IPS-NIHi7 (cell line): ENCODE data around the gene RNF17.

Source experiments
- DNase-seq: peaks from one replicate; pipeline ENCODE4 v3.0.0; 2012; ENCODE audit warnings: mixed read lengths; ENCODE audit errors: extremely low spot score

RNF17 gene

GRCh38 chr13:24894972-24895300 lies 131.0 kb downstream of the RNF17 start:
- DNase-seq = no peak

DNA sequence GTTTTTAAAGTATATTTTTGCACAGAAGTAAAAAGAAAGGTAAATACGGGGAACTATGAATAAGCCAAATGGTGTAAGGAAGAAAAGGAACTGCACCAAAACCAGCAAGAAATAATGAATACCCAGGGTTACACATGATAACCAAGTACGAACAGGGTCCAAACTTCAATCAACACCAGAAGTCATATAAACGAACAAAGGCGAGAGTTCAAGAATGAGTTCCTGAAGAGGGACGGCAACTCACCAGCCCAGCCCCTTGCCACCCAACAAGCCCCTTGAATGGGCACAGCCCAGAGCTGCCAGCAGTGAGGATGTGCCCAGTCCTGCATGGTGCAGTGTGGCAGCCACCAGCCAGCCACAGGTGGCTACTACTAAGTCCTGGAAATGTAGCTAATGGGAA lies 132.1 kb downstream of the RNF17 start:
- DNase-seq = no peak

DNA sequence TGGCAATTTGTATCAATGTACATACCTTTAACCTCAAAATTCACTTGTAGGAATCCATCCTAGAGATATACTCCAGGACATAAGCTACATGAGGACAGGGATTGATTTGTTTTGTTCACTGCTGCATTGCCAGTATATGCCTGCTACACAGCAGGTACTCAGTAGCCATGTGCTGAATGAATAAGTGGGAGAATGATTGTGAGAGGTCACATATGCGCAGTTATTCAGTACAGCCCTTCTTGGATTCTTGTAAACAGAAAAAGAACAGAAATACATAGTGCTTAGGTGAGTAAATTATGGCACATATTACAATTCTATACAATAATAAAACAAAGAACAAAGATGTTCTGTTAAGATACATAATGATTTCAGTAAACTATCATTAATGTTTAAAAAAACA lies 133.3 kb downstream of the RNF17 start:
- DNase-seq = no peak

DNA sequence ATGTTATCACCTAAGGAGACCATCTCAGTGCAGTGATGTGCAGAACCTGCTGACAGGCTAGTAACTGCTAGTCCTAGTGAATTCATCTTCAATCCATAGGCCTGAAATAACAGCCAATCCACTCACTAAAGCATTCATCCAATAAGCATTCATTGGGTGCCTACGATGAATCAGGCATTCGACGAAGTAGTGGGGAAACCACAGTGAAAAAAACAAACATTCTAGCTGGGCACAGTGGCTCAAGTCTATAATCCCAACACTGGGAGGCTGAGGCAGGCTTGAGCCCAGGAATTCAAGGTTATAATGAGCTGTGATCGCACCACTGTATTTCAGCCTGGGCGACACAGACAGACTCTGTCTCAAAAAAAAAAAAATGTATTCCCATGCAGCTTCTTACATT lies 135.6 kb downstream of the RNF17 start:
- no peak for DNase-seq

GRCh38 chr13:24900507-24900906 lies 136.5 kb downstream of the RNF17 start:
- DNase-seq = no peak

DNA sequence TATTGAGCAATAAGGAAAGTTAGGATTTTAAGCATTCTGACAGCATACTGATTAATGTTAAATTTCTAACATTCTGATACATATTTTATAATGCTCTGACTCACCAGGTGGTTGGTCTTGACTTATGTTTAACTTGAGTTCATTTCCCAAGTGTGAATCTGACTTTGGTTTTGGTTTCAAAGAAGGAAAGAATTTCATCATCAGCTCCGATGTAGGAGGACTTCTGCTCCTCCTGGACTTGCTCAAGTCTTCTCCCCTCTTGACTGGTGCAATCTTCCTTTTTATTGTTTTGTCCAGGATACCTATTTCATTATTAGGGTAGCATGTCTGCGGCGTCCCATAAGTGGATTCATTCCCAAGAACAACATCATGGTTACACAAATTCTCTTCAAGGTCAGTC lies 141.3 kb downstream of the RNF17 start:
- no peak for DNase-seq

- no peak for DNase-seq
Measured at GRCh38 chr13:24906268-24906667, 142.3 kb downstream of the RNF17 start.

GRCh38 chr13:24910502-24911132 lies 146.6 kb downstream of the RNF17 start:
- no peak for DNase-seq

- no peak for DNase-seq
Measured at GRCh38 chr13:24911133-24911908, 147.4 kb downstream of the RNF17 start.

DNA sequence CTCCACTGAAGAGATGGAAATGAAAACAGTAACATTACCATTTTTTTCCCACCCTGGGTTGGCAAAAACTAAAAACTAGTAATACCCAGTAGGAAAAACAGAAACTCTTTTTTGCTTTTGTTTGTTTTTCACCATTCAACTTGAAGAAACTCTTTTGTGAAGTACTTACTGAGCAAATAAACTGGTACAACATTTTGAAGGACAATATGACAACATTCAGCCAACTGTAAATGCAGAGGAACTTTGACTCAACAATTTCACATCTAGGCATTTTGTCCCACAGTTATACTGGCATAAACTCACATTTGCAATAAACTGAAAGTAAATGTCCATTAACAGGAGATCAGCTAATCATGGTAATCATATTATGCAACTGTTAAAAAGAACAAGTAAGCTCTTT lies 152.5 kb downstream of the RNF17 start:
- DNase-seq = no peak

- DNase-seq = no peak
Measured at GRCh38 chr13:24921003-24921402, 157.0 kb downstream of the RNF17 start.

- no peak for DNase-seq
Measured at GRCh38 chr13:24921881-24922280, 157.9 kb downstream of the RNF17 start.

- DNase-seq = peak; percentile 41
Measured at GRCh38 chr13:24922387-24922744, 158.4 kb downstream of the RNF17 start.

DNA sequence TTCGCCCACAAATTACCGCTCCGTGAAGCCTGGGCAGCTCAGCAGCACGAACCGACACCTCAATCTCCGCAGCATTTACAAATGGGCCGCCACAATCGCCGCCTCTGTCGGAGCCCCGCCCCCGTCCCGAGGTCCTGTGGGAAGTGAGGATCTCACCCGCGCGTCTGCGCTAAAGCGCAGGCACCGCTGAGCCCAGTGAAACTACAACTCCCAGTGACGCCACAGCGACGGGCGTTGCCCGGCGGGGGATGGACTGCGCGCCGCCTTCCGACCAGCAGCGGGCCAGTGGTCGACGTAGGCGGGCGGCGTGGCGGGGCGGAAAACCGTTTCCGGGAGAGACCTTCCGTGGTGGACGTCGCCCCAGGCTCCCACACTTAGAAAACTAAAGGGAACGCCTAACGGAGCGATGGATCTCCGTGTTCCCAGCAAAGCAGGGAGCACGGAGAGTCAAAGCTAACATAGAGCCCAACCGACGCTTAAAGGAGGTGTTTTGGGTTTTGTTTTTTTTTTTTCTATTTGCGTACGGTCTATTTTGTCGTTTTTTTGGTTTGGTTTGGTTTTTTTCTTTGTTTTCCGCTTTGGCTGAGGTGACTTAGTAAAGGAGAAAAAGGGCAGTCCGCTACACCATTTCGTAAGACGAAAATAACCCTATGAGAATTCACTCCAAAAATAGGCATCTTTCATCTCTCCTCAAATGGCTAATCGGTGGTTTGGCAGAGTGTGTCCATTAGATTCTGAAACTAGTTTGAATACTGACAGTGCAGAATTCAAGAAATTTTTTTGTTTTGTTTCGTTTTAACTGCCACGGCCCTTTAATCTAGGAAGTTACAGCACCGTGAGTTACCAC lies 159.0 kb downstream of the RNF17 start:
- DNase-seq = peak; percentile 94

GRCh38 chr13:24925318-24926231 lies 161.6 kb downstream of the RNF17 start:
- DNase-seq = no peak

GRCh38 chr13:24927810-24928404 lies 163.9 kb downstream of the RNF17 start:
- no peak for DNase-seq

DNA sequence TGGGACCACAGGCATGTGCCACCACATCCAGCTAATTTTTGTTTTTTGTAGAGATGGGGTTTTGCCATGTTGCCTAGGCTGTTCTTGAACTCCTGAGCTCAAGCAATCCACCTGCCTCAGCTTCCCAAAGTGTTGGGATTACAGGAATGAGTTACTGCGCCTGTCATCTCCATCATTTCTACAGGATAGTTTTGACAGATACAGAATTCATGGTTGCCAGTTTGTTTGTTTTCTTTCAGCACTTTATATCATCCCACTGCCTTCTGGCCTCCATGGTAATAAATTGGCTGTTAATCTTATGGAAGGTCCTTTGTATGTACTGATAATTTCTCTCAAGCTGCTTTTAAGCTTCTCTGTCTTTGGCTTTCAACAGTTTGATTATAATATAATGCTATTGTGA lies 165.2 kb downstream of the RNF17 start:
- no peak for DNase-seq
